HepG2 (cell line): Measurements from ENCODE around the gene PPP2R2B. TPM values are rescaled to one million over a fixed set of nuclear protein-coding genes. Genes with fewer than 3 reads are reported as not detected.
A peak's percentile ranks its signal among the peaks of the same experiment; 100 is the strongest.

ENCODE experiments used
- ATAC-seq: fragments of 200-7000 bp; cut with Tn5 transposase; 3 replicates; pipeline ENCODE4 v1.9.1; 2020; ENCODE audit warnings: mild to moderate bottlenecking, moderate library complexity
- BruUV-seq: library from RNA; stranded (reverse); fragments of 400-500 nt; replicated peaks from 2 replicates; lab custom pipeline; 2021; lab: Mats Ljungman, UMichigan
- CTCF ChIA-PET: fragments of 300-600 bp; formaldehyde crosslinking; extraction: SDS; loops from one replicate; lab custom pipeline; 2021; ENCODE audit warnings: low total read pairs, inconsistent platforms, low intra/inter-chr PET ratio; lab: Yijun Ruan, JAX
- POLR2A ChIA-PET: fragments of 350-600 bp; sonication (Branson Sonifier 250); formaldehyde crosslinking; loops from one replicate; lab custom pipeline; 2020; ENCODE audit warnings: antibody characterized with exemption, inconsistent platforms; lab: Yijun Ruan, JAX
- DNase-seq: peaks from one replicate; pipeline ENCODE4 v3.0.0-alpha.2; 2015; ENCODE audit warnings: low spot score
- FAIRE-seq: peaks from 3 replicates; lab custom pipeline; 2011; peaks lifted over from hg19 to GRCh38; lab: Jason Lieb, UNC
- H2AFZ ChIP-seq: one replicate; pipeline ENCODE4 v1.6.1; 2011; ENCODE audit warnings: low read length, inconsistent platforms
- H3K27ac ChIP-seq: fragments of 300-600 bp; 3 replicates; pipeline ENCODE4 v1.8.0; 2011; ENCODE audit warnings: mixed run types, mild to moderate bottlenecking, mixed read lengths, low read length, inconsistent platforms; ENCODE audit not compliant: insufficient read depth; ENCODE audit errors: extremely low read length
- H3K27me3 ChIP-seq, 2 experiments: fragments of 200-600 bp in 1 of 2; 2 replicates in 1 of 2; 3 replicates in 1 of 2; pipeline versions ENCODE4 v1.6.0 to v1.8.0; 2011; ENCODE audit warnings: low read length in 2 of 2, mild to moderate bottlenecking in 2 of 2, moderate library complexity in 2 of 2, inconsistent platforms in 1 of 2; ENCODE audit not compliant: insufficient read depth in 2 of 2, control insufficient read depth in 1 of 2
- H3K36me3 ChIP-seq, 2 experiments: fragments of 200-600 bp in 1 of 2; replicated peaks in 1 of 2; 2 replicates in 1 of 2; 3 replicates in 1 of 2; pipeline versions ENCODE4 v1.5.1 to v1.8.0; 2011; ENCODE audit warnings: low read length in 2 of 2, inconsistent platforms in 1 of 2; ENCODE audit not compliant: insufficient read depth in 2 of 2, control insufficient read depth in 1 of 2
- H3K4me1 ChIP-seq: 2 replicates; pipeline ENCODE4 v1.5.1; 2012; ENCODE audit warnings: low read length, inconsistent platforms; ENCODE audit not compliant: insufficient read depth
- H3K4me2 ChIP-seq: 2 replicates; pipeline ENCODE4 v1.6.0; 2011; ENCODE audit warnings: low read depth, low read length, inconsistent platforms
- H3K4me3 ChIP-seq, 3 experiments: fragments of 200-600 bp in 1 of 3; sonication (generic), shearing (Covaris generic) in 1 of 3; replicated peaks in 1 of 3; 2 replicates each; pipeline ENCODE4 v1.5.1; 2011 to 2016; ENCODE audit warnings: low read length in 3 of 3, inconsistent platforms in 2 of 3, low read depth in 2 of 3, mild to moderate bottlenecking in 2 of 3, control low read depth in 1 of 3, mixed read lengths in 1 of 3; ENCODE audit not compliant: insufficient read depth in 1 of 3
- H3K79me2 ChIP-seq: one replicate; pipeline ENCODE4 v1.6.1; 2011; ENCODE audit warnings: low read length, inconsistent platforms; ENCODE audit not compliant: insufficient read depth
- H3K9ac ChIP-seq: 2 replicates; pipeline ENCODE4 v1.6.0; 2011; ENCODE audit warnings: mild to moderate bottlenecking, low read depth, low read length, inconsistent platforms; ENCODE audit not compliant: insufficient read depth
- H3K9me3 ChIP-seq: 2 replicates; pipeline ENCODE4 v1.5.1; 2012; ENCODE audit warnings: mild to moderate bottlenecking, low read length
- H4K20me1 ChIP-seq: 2 replicates; pipeline ENCODE4 v1.6.0; 2011; ENCODE audit warnings: inconsistent platforms, mild to moderate bottlenecking, low read length, moderate library complexity; ENCODE audit not compliant: insufficient read depth
- AKAP8 ChIP-seq: sonication (generic); formaldehyde crosslinking; IDR thresholded peaks from 2 replicates; pipeline ENCODE4 v1.5.1; 2020; ENCODE audit warnings: mild to moderate bottlenecking, missing genetic modification reagents
- BHLHE40 ChIP-seq: IDR thresholded peaks from 2 replicates; pipeline ENCODE4 v1.6.1; 2011; ENCODE audit warnings: low read length, improper control_type of control experiment
- CREB1 ChIP-seq, 2 experiments: fragments of 450-650 bp in 1 of 2; IDR thresholded peaks; 2 replicates each; pipeline ENCODE4 v1.6.1; 2016 to 2017; ENCODE audit warnings: control low read depth in 1 of 2, mild to moderate bottlenecking in 1 of 2, missing compliant biosample characterization in 1 of 2, missing genetic modification characterization in 1 of 2
- EED ChIP-seq: sonication (generic); formaldehyde crosslinking; IDR thresholded peaks from 2 replicates; pipeline ENCODE4 v1.5.0; 2020; ENCODE audit warnings: mild to moderate bottlenecking, missing genetic modification reagents
- FLYWCH1 ChIP-seq: sonication (generic); formaldehyde crosslinking; IDR thresholded peaks from 2 replicates; pipeline ENCODE4 v1.8.1; 2023; ENCODE audit warnings: mild to moderate bottlenecking, missing genetic modification reagents
- NFYB ChIP-seq: sonication (generic); formaldehyde crosslinking; IDR thresholded peaks from 2 replicates; pipeline ENCODE4 v1.4.0; 2020; ENCODE audit warnings: missing genetic modification reagents
- SOX6 ChIP-seq, 2 experiments: fragments of 450-650 bp in 1 of 2; sonication (generic) in 1 of 2; formaldehyde crosslinking in 1 of 2; IDR thresholded peaks; 2 replicates each; pipeline versions ENCODE4 v1.4.0 to v1.6.1; 2017 to 2020; ENCODE audit warnings: antibody characterized with exemption in 1 of 2, mild to moderate bottlenecking in 1 of 2, missing genetic modification reagents in 1 of 2
- ZFP36 ChIP-seq: fragments of 150-350 bp; IDR thresholded peaks from 2 replicates; pipeline ENCODE4 v1.6.1; 2018; ENCODE audit warnings: borderline replicate concordance, low read length, low read depth; ENCODE audit not compliant: partially characterized antibody
- ZNF230 ChIP-seq: sonication (generic); formaldehyde crosslinking; IDR thresholded peaks from 2 replicates; pipeline ENCODE4 v1.4.0; 2020; ENCODE audit warnings: mild to moderate bottlenecking, missing genetic modification reagents
- ZNF292 ChIP-seq: sonication (generic); formaldehyde crosslinking; IDR thresholded peaks from 2 replicates; pipeline ENCODE4 v1.8.1; 2022; ENCODE audit warnings: mild to moderate bottlenecking, low read depth, missing genetic modification reagents, borderline replicate concordance
- WGBS: methylation state at CpG from one replicate; pipeline ENCODE4 v1.1.6; 2017; ENCODE audit warnings: low lambda C conversion rate; 5-methylcytosine and 5-hydroxymethylcytosine counted together
- in situ Hi-C: cut with HindIII; loops from 2 replicates; pipeline ENCODE4 v1.10.0; 2017; ENCODE audit warnings: low pct_unique_long_range_greater_than_20kb; ENCODE audit not compliant: extremely low pct_ligation_motif_present
- intact Hi-C: fragments of 100-400 bp; cut with micrococcal nuclease; formaldehyde crosslinking; loops from one replicate; pipeline ENCODE4 v1.10.0; 2022; ENCODE audit not compliant: unreplicated experiment
- polyA plus RNA-seq, 8 experiments: library from polyadenylated mRNA; depleted of rRNA in 3 of 8; stranded (reverse) in 7 of 8; unstranded in 1 of 8; fragments of >200 nt; fragmentation: Illumina TruSeq in 4 of 8; extraction: Trizol in 4 of 8; gene quantifications; 2 replicates each; pipeline versions ENCODE4 v1.2.1 to v1.2.3, GENCODE V29; 2011 to 2016; ENCODE audit warnings: low read depth in 4 of 8, missing spikeins in 1 of 8, mixed read lengths in 1 of 8; ENCODE audit not compliant: insufficient read depth in 1 of 8
- total RNA-seq, 5 experiments: library from RNA; depleted of rRNA; stranded (reverse); fragments of >200 nt; fragmentation: Illumina TruSeq; extraction: Trizol; gene quantifications; 2 replicates each; pipeline ENCODE4 v1.2.3, GENCODE V29; 2016; ENCODE audit warnings: low read depth in 1 of 5
- TF ChIP-seq, protein P1 (sequence below), 2 experiments: sonication (generic) in 1 of 2; formaldehyde crosslinking in 1 of 2; IDR thresholded peaks; 2 replicates each; pipeline versions ENCODE4 v1.6.1 to v1.9.0; 2014 to 2022; ENCODE audit warnings: antibody characterized with exemption in 1 of 2, borderline replicate concordance in 1 of 2, inconsistent platforms in 1 of 2, low read depth in 1 of 2, missing genetic modification reagents in 1 of 2
- TF ChIP-seq, protein P2 (sequence below): sonication (generic); formaldehyde crosslinking; conservative IDR thresholded peaks from 2 replicates; pipeline ENCODE4 v1.4.0; 2020; ENCODE audit warnings: mild to moderate bottlenecking, missing genetic modification reagents, moderate library complexity

The PPP2R2B gene
- total and polyA plus RNA-seq, 2 of the 13 experiments (the other 11 are each of a cell fraction or from before 2014, with no cell fraction given), result not detected

DNA sequence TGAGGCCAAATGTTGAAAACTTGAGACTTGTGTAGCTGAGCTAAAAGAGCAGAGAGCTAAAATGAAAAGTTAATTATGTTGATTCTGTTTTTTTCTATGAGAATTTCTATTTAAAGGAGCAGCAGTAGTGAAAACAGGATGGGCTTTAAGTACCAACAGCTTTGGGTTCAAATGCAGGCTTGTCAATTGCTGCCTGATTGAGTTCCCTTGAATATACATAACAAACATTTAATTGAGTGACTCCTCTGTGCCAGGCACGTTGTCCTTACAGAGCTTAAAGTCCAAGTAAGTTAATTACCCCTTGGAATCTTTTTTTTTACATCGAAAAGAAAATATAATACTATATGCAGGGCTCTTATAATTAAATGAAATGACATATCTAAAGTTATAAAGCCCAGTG lies 38.5 kb downstream of the PPP2R2B start (continued):
- TF ChIP-seq, protein P1, sequence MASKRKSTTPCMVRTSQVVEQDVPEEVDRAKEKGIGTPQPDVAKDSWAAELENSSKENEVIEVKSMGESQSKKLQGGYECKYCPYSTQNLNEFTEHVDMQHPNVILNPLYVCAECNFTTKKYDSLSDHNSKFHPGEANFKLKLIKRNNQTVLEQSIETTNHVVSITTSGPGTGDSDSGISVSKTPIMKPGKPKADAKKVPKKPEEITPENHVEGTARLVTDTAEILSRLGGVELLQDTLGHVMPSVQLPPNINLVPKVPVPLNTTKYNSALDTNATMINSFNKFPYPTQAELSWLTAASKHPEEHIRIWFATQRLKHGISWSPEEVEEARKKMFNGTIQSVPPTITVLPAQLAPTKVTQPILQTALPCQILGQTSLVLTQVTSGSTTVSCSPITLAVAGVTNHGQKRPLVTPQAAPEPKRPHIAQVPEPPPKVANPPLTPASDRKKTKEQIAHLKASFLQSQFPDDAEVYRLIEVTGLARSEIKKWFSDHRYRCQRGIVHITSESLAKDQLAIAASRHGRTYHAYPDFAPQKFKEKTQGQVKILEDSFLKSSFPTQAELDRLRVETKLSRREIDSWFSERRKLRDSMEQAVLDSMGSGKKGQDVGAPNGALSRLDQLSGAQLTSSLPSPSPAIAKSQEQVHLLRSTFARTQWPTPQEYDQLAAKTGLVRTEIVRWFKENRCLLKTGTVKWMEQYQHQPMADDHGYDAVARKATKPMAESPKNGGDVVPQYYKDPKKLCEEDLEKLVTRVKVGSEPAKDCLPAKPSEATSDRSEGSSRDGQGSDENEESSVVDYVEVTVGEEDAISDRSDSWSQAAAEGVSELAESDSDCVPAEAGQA (IDR thresholded peaks at IDR 0.05; ENCODE audit: low read depth), result no peak
- TF ChIP-seq, protein P1 (CRISPR knock-in tag; IDR thresholded peaks at IDR 0.05; ENCODE audit: borderline replicate concordance), result no peak
- TF ChIP-seq ZNF230 (no peak), AKAP8 (no peak), BHLHE40 (no peak), FLYWCH1 (CRISPR knock-in tag) (no peak), ZFP36 (no peak)
- TF ChIP-seq, all 625 proteins: peak for 0

DNA sequence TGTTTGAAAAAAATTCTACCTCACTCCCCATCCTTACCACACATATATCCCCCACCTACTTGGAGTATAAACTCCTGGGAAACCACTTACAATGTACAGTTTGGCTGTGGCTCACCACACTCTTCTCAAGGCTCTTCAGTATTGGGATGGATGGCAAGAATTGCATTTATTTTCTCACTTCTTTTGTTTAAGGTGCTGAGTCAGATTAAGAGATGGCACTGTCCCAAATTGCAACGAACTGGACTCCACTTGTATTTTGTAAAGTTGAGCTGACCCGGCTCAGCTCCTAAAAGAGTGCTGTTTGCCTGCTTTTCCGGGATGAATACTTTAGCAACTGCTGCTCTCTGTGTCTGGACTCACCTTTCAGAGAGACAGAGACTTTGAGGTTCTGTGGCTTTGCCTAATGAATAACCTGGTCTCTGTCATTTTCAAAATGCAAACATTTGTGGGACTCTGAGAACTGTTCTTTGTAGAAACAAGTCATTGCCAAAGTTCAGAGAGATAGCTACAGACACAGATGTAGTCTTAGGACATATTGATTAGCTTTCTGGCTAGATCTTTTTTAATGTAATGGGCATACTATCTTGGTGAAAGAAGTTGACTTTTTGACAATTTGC lies 42.2 kb downstream of the PPP2R2B start:
- no peaks in the 10 kb centered on the region for H3K79me2 ChIP-seq
- in situ Hi-C loops (no loop called here), intact Hi-C loops (no loop called here)
- no peak overlapping the region for H3K27ac ChIP-seq
- ATAC-seq (peak; percentile 93), DNase-seq (peak; percentile 2), FAIRE-seq (peak; percentile 44)
- H3K9me3 ChIP-seq, result no peaks in the 10 kb centered on the region
- POLR2A ChIA-PET, result no interaction called here
- CTCF ChIA-PET, result no interaction called here
- H2AFZ ChIP-seq, result no peak overlapping the region
- H4K20me1 ChIP-seq, result no peaks in the 10 kb centered on the region
- H3K9ac ChIP-seq, result no peak overlapping the region
- WGBS, result 2% methylated on average over 3 of the region's 3 CpGs
- no peaks in the 10 kb centered on the region for H3K36me3 ChIP-seq
- no peak overlapping the region for H3K4me3 ChIP-seq
- TF ChIP-seq SOX6 (IDR thresholded peaks at IDR 0.05) (no peak), SOX6 (CRISPR knock-in tag; IDR thresholded peaks at IDR 0.05) (peak; percentile 30; the same call in 1 of the 2 replicates), EED (no peak), NFYB (CRISPR knock-in tag) (no peak), ZNF292 (peak; percentile 68; the same call in 1 of the 2 replicates), CREB1 (IDR thresholded peaks at IDR 0.05) (no peak), CREB1 (CRISPR knock-in tag; IDR thresholded peaks at IDR 0.05) (0 out of 2 replicates have a peak, but pooled peaks have one; percentile 25)
- TF ChIP-seq, protein P2, sequence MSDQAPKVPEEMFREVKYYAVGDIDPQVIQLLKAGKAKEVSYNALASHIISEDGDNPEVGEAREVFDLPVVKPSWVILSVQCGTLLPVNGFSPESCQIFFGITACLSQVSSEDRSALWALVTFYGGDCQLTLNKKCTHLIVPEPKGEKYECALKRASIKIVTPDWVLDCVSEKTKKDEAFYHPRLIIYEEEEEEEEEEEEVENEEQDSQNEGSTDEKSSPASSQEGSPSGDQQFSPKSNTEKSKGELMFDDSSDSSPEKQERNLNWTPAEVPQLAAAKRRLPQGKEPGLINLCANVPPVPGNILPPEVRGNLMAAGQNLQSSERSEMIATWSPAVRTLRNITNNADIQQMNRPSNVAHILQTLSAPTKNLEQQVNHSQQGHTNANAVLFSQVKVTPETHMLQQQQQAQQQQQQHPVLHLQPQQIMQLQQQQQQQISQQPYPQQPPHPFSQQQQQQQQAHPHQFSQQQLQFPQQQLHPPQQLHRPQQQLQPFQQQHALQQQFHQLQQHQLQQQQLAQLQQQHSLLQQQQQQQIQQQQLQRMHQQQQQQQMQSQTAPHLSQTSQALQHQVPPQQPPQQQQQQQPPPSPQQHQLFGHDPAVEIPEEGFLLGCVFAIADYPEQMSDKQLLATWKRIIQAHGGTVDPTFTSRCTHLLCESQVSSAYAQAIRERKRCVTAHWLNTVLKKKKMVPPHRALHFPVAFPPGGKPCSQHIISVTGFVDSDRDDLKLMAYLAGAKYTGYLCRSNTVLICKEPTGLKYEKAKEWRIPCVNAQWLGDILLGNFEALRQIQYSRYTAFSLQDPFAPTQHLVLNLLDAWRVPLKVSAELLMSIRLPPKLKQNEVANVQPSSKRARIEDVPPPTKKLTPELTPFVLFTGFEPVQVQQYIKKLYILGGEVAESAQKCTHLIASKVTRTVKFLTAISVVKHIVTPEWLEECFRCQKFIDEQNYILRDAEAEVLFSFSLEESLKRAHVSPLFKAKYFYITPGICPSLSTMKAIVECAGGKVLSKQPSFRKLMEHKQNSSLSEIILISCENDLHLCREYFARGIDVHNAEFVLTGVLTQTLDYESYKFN (CRISPR knock-in tag), result peak; percentile 40; the same call in 1 of the 2 replicates
- no peaks in the 10 kb centered on the region for H3K27me3 ChIP-seq
- no TSS peak for BruUV-seq
- peaks cover 12% of the 10 kb centered on the region; the same call in 1 of the 2 replicates for H3K4me1 ChIP-seq
- H3K4me2 ChIP-seq, result no peak overlapping the region
